Ovary (tissue), 9 donors: ENCODE measurements around the gene CCNT2. TPM values are rescaled to one million over a fixed set of nuclear protein-coding genes. Genes with fewer than 3 reads are reported as not detected.

ENCODE experiments used
- DNase-seq, 5 donors: peaks; one replicate each; pipeline ENCODE4 v3.0.0-alpha.2; 2019 to 2020
- H3K27ac ChIP-seq, 2 donors: fragments of 200-600 bp; one replicate each; pipeline versions ENCODE4 v1.5.1 to v1.8.0; 2019 to 2022
- H3K27me3 ChIP-seq: fragments of 200-600 bp; one replicate; pipeline ENCODE4 v1.8.0; 2022
- H3K36me3 ChIP-seq: fragments of 200-600 bp; sonication (generic); one replicate; pipeline ENCODE4 v1.5.1; 2019
- H3K4me1 ChIP-seq: one replicate; pipeline ENCODE4 v1.8.1; 2013; ENCODE audit warnings: mild to moderate bottlenecking, moderate library complexity; ENCODE audit not compliant: insufficient read depth
- H3K4me3 ChIP-seq: fragments of 200-600 bp; sonication (generic); one replicate; pipeline ENCODE4 v1.5.1; 2017
- H3K9me3 ChIP-seq, 2 donors: fragments of 200-600 bp in 1 of 2; sonication (generic) in 1 of 2; one replicate each; pipeline versions ENCODE4 v1.5.1 to v1.8.1; 2013 to 2019; ENCODE audit warnings: mild to moderate bottlenecking in 1 of 2, moderate library complexity in 1 of 2
- CTCF ChIP-seq, 3 donors: fragments of 450-650 bp in 2 of 3; fragments of 200-600 bp in 1 of 3; IDR thresholded peaks; one replicate each; pipeline versions ENCODE4 v1.5.1 to v1.8.0; 2016 to 2022; ENCODE audit warnings: antibody characterized with exemption in 3 of 3, mild to moderate bottlenecking in 1 of 3
- EP300 ChIP-seq: sonication (generic); formaldehyde crosslinking; IDR thresholded peaks from one replicate; pipeline ENCODE4 v1.6.1; 2017; ENCODE audit warnings: antibody characterized with exemption
- POLR2A ChIP-seq: fragments of 450-650 bp; IDR thresholded peaks from one replicate; pipeline ENCODE4 v1.6.1; 2017; ENCODE audit warnings: antibody characterized with exemption, mild to moderate bottlenecking, moderate library complexity
- WGBS, 3 donors: extraction: QIAGEN DNeasy Blood & Tissue Kit in 1 of 3; methylation state at CpG; one replicate each; pipeline versions ENCODE4 v1.1.5 to v1.1.7; 2013 to 2017; 5-methylcytosine and 5-hydroxymethylcytosine counted together
- intact Hi-C, 4 donors: fragments of 100-400 bp; cut with DNase I; formaldehyde crosslinking; loops; one replicate each; pipeline versions ENCODE4 v1.11.0 to v1.15.1; 2022 to 2023
- polyA plus RNA-seq, 2 donors: library from polyadenylated mRNA; stranded (reverse); fragments of 200-250 nt in 1 of 2; fragments of 350-450 nt in 1 of 2; fragmentation: Illumina TruSeq in 1 of 2; extraction: RNeasy Lipid Tissue Mini Kit (QIAGEN cat#74804) in 1 of 2; gene quantifications; one replicate each; pipeline ENCODE4 v1.2.3, GENCODE V29; 2013 to 2014
- total RNA-seq, 7 donors: library from RNA; depleted of rRNA in 2 of 7; stranded (reverse); fragments of >200 nt in 2 of 7; fragmentation: NEBNext Ultra II Directional in 3 of 7; extraction: Animal tissue kit (Norgen Biotek cat#: 25700) in 3 of 7; gene quantifications; one replicate each; pipeline versions ENCODE4 v1.1.0 to v1.2.4, GENCODE V29; 2016 to 2023
- donor health status: DM: no; HTN: no; CAD: no; lungs with moderate emphysema.
- donor health status: DM: no; HTN: no; CAD: no.
- donor health status: Bipolar disorder and iron deficiency.
- donor health status: DM: yes; HTN: yes; CAD: no.
- donor health status: DM: no; HTN: no; CAD: no.
- donor health status: DM: yes; HTN: yes; CAD: no.

Gene CCNT2
- total and polyA plus RNA-seq, 9 donors = 14.0 to 46.5 (median 31.5) TPM

GRCh38 chr2:134982603-134983002 lies 64.0 kb downstream of the CCNT2 start:
- 81 to 86% (median 83%) methylated on average over 1 of the region's 1 CpG for WGBS, 3 donors
- intact Hi-C loops = no loop called here

GRCh38 chr2:134985061-134985460 lies 66.4 kb downstream of the CCNT2 start:
- H3K4me1 ChIP-seq = no peaks in the 10 kb centered on the region
- H3K4me3 ChIP-seq = no peak overlapping the region
- no peaks in the 10 kb centered on the region for H3K36me3 ChIP-seq
- no peaks in the 10 kb centered on the region for H3K27me3 ChIP-seq
- H3K9me3 ChIP-seq = no peaks in the 10 kb centered on the region
- no peak overlapping the region for H3K27ac ChIP-seq
- 65 to 78% (median 71%) methylated on average over 3 of the region's 3 CpGs for WGBS, 3 donors
- TF ChIP-seq EP300 = no peak
- TF ChIP-seq CTCF (IDR thresholded peaks at IDR 0.05) = no peak
- TF ChIP-seq POLR2A = no peak
- DNase-seq = no peak
- intact Hi-C loops = no loop called here

More at GRCh38 chr2:134982603-134983002, 64.0 kb downstream of the CCNT2 start:
- H3K4me1 ChIP-seq = no peaks in the 10 kb centered on the region
- no peaks in the 10 kb centered on the region for H3K27me3 ChIP-seq
- H3K4me3 ChIP-seq = no peak overlapping the region
- no peak for DNase-seq
- no peaks in the 10 kb centered on the region for H3K36me3 ChIP-seq
- no peaks in the 10 kb centered on the region for H3K9me3 ChIP-seq
- H3K27ac ChIP-seq = no peak overlapping the region
- TF ChIP-seq CTCF (IDR thresholded peaks at IDR 0.05) (no peak), POLR2A (no peak), EP300 (no peak)

- no peaks in the 10 kb centered on the region for H3K27me3 ChIP-seq
- no peak overlapping the region for H3K4me3 ChIP-seq
- no peaks in the 10 kb centered on the region for H3K36me3 ChIP-seq
- intact Hi-C loops = no loop called here
- H3K9me3 ChIP-seq = no peaks in the 10 kb centered on the region
- no peak overlapping the region for H3K27ac ChIP-seq
- 12 to 16% (median 13%) methylated on average over 3 of the region's 3 CpGs for WGBS, 3 donors
- TF ChIP-seq POLR2A (no peak), CTCF (IDR thresholded peaks at IDR 0.05) (peak in 1 of 3 donors; percentile 11), EP300 (no peak)
- H3K4me1 ChIP-seq = no peaks in the 10 kb centered on the region
- no peak for DNase-seq
These were observed 70.5 kb downstream of the CCNT2 start for GRCh38 chr2:134988994-134989605.

- Histone ChIP-seq H3K9me3 (no peaks in the 10 kb centered on the region), H3K27me3 (no peaks in the 10 kb centered on the region), H3K27ac (no peak overlapping the region), H3K4me1 (peaks cover under 1% of the 10 kb centered on the region), H3K4me3 (no peak overlapping the region), H3K36me3 (no peaks in the 10 kb centered on the region)
- no peak for DNase-seq
- TF ChIP-seq CTCF (IDR thresholded peaks at IDR 0.05) (no peak), EP300 (no peak), POLR2A (no peak)
- intact Hi-C loops = loop anchor here in 1 of 4 donors (10.0 kb wide), 1 partner anchor 715 kb away; no protein-coding TSS in a partner anchor
- WGBS, 3 donors = 68 to 75% (median 73%) methylated on average over 2 of the region's 2 CpGs
These were observed 80.9 kb downstream of the CCNT2 start for GRCh38 chr2:134999521-134999920.
